ENCODE data around the gene ST6GALNAC5.

DNA sequence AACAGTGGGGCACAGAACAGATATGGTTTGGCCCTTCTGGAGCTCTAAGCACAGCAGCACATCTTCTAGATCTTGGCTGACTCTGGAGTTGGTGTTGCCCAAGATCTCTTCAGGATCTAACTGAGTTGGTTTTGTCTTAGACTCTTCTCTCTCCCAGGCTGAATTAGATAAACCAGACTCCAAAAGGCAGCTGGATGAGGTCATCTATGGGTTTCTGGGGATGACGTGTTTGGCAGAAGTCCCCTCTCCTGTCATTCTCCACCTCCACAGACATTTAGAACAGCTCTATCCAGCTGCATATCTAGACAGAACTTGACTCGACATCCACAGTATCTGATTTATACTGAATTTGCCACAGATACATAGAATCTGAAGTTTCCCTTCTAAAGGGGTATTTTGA lies 75.3 kb downstream of the ST6GALNAC5 start:
- TF ChIP-seq SUZ12 (IDR thresholded peaks at IDR 0.05; ENCODE audit: extremely low read depth, insufficient read depth, insufficient read length) (no peak), YY1 (IDR thresholded peaks at IDR 0.05; ENCODE audit: insufficient read depth, insufficient read length) (no peak)
